Activated B cell treated with CpG ODN at 0.5 μM for 24 hours (primary cell): Measurements from ENCODE around the gene DLGAP1. TPM values are rescaled to one million over a fixed set of nuclear protein-coding genes. Genes with fewer than 3 reads are reported as not detected.

Experiments
- ATAC-seq: fragments of 200-7000 bp; cut with Tn5 transposase; one replicate; pipeline ENCODE4 v1.10.0; 2021; ENCODE audit warnings: low read depth, mild to moderate bottlenecking, moderate library complexity
- CTCF ChIA-PET: fragments of 350-600 bp; sonication (Branson Sonifier 250); formaldehyde crosslinking; loops from one replicate; lab custom pipeline; 2021; ENCODE audit warnings: antibody characterized with exemption; lab: Charles Lee
- POLR2A ChIA-PET: fragments of 350-600 bp; sonication (Branson Sonifier 250); formaldehyde crosslinking; loops from one replicate; lab custom pipeline; 2021; ENCODE audit warnings: antibody characterized with exemption; lab: Charles Lee
- DNase-seq: peaks from one replicate; pipeline ENCODE4 v3.0.0; 2022
- H3K27ac Mint-ChIP-seq: one replicate; pipeline ENCODE4 v1.8.0; 2020; ENCODE audit warnings: mixed read lengths
- H3K27me3 Mint-ChIP-seq: one replicate; pipeline ENCODE4 v1.8.0; 2021; ENCODE audit warnings: mixed read lengths
- H3K36me3 Mint-ChIP-seq: one replicate; pipeline ENCODE4 v1.8.0; 2021; ENCODE audit warnings: low read depth, mixed read lengths
- H3K4me1 Mint-ChIP-seq: one replicate; pipeline ENCODE4 v1.8.0; 2021; ENCODE audit warnings: mixed read lengths
- H3K4me3 Mint-ChIP-seq: one replicate; pipeline ENCODE4 v1.8.0; 2020; ENCODE audit warnings: mild to moderate bottlenecking, mixed read lengths
- H3K9me3 Mint-ChIP-seq: one replicate; pipeline ENCODE4 v1.8.0; 2020; ENCODE audit warnings: mixed read lengths
- CTCF ChIP-seq: fragments of 200-600 bp; IDR thresholded peaks from one replicate; pipeline ENCODE4 v1.8.0; 2022; ENCODE audit warnings: antibody characterized with exemption, mild to moderate bottlenecking
- intact Hi-C: fragments of 100-400 bp; cut with micrococcal nuclease; formaldehyde crosslinking; loops from one replicate; pipeline ENCODE4 v1.15.1; 2024
- total RNA-seq: library from RNA; stranded (reverse); gene quantifications from 2 replicates; pipeline ENCODE4 v1.2.3, GENCODE V29; 2022

DLGAP1 gene
- total RNA-seq, 1 donor from 2014 or later, result 0.18 TPM

GRCh38 chr18:4399929-4400328 lies 55.2 kb downstream of the DLGAP1 start:
- Mint-ChIP-seq H3K4me1 (no peaks in the 10 kb centered on the region), H3K4me3 (no peak overlapping the region), H3K36me3 (no peaks in the 10 kb centered on the region), H3K27ac (no peak overlapping the region), H3K27me3 (no peaks in the 10 kb centered on the region), H3K9me3 (no peaks in the 10 kb centered on the region)
- intact Hi-C loops, result no loop called here
- ATAC-seq (no peak), DNase-seq (no peak)
- ChIA-PET CTCF (no interaction called here), POLR2A (no interaction called here)
- no peak for TF ChIP-seq CTCF

GRCh38 chr18:4394700-4395099 lies 60.4 kb downstream of the DLGAP1 start:
- Mint-ChIP-seq H3K4me3 (no peak overlapping the region), H3K4me1 (no peaks in the 10 kb centered on the region), H3K27me3 (no peaks in the 10 kb centered on the region), H3K9me3 (peaks cover 3% of the 10 kb centered on the region), H3K27ac (no peak overlapping the region), H3K36me3 (no peaks in the 10 kb centered on the region)
- TF ChIP-seq CTCF, result no peak
- DNase-seq (no peak), ATAC-seq (no peak)
- ChIA-PET POLR2A (no interaction called here), CTCF (no interaction called here)
- intact Hi-C loops, result no loop called here

- POLR2A ChIA-PET, result no interaction called here
- peaks cover 3% of the 10 kb centered on the region for H3K9me3 Mint-ChIP-seq
- H3K36me3 Mint-ChIP-seq, result no peaks in the 10 kb centered on the region
- H3K27ac Mint-ChIP-seq, result no peak overlapping the region
- intact Hi-C loops, result no loop called here
- DNase-seq, result no peak
- no peak for ATAC-seq
- no peak overlapping the region for H3K4me3 Mint-ChIP-seq
- CTCF ChIA-PET, result no interaction called here
- TF ChIP-seq CTCF, result no peak
- H3K27me3 Mint-ChIP-seq, result no peaks in the 10 kb centered on the region
- H3K4me1 Mint-ChIP-seq, result no peaks in the 10 kb centered on the region
These were observed 63.2 kb downstream of the DLGAP1 start for GRCh38 chr18:4391859-4392258.

- ATAC-seq, result no peak
- Mint-ChIP-seq H3K36me3 (no peaks in the 10 kb centered on the region), H3K27me3 (no peaks in the 10 kb centered on the region), H3K4me1 (no peaks in the 10 kb centered on the region), H3K27ac (no peak overlapping the region), H3K9me3 (peaks cover 3% of the 10 kb centered on the region), H3K4me3 (no peak overlapping the region)
- no peak for DNase-seq
- ChIA-PET POLR2A (no interaction called here), CTCF (no interaction called here)
- intact Hi-C loops, result no loop called here
- TF ChIP-seq CTCF, result no peak
These were observed 69.2 kb downstream of the DLGAP1 start for GRCh38 chr18:4385876-4386275.

- no peak for TF ChIP-seq CTCF
- Mint-ChIP-seq H3K27me3 (no peaks in the 10 kb centered on the region), H3K4me3 (no peak overlapping the region), H3K36me3 (no peaks in the 10 kb centered on the region), H3K9me3 (peaks cover 3% of the 10 kb centered on the region), H3K27ac (no peak overlapping the region), H3K4me1 (no peaks in the 10 kb centered on the region)
- no peak for ATAC-seq
- CTCF ChIA-PET, result no interaction called here
- DNase-seq, result no peak
- intact Hi-C loops, result no loop called here
- POLR2A ChIA-PET, result no interaction called here
These were observed 70.2 kb downstream of the DLGAP1 start for GRCh38 chr18:4384932-4385331.
